Keratinocyte (primary cell): ENCODE measurements around the gene C1QTNF5. TPM values are rescaled to one million over a fixed set of nuclear protein-coding genes. Genes with fewer than 3 reads are reported as not detected.

Source experiments
- DNase-seq: peaks from one replicate; pipeline ENCODE4 v3.0.0-alpha.2; 2011; ENCODE audit warnings: low read depth, missing footprints, low spot score
- FAIRE-seq: peaks from 2 replicates; lab custom pipeline; 2011; peaks lifted over from hg19 to GRCh38; lab: Jason Lieb, UNC
- H2AFZ ChIP-seq: 2 replicates; pipeline ENCODE4 v1.6.0; 2012; ENCODE audit warnings: low read length, control low read depth, inconsistent platforms; ENCODE audit not compliant: control insufficient read depth
- H3K27ac ChIP-seq: 2 replicates; pipeline ENCODE4 v1.5.1; 2011; ENCODE audit warnings: low read length; ENCODE audit not compliant: control insufficient read depth, insufficient read depth
- H3K27me3 ChIP-seq: 3 replicates; pipeline ENCODE4 v1.6.0; 2011; ENCODE audit warnings: low read length; ENCODE audit not compliant: control insufficient read depth, insufficient read depth; ENCODE audit errors: extremely low read depth
- H3K36me3 ChIP-seq, 2 experiments: 2 replicates in 1 of 2; 3 replicates in 1 of 2; pipeline ENCODE4 v1.5.1; 2011; ENCODE audit warnings: low read length in 2 of 2, mild to moderate bottlenecking in 1 of 2; ENCODE audit not compliant: control insufficient read depth in 2 of 2, insufficient read depth in 2 of 2; ENCODE audit errors: extremely low read depth in 1 of 2
- H3K4me1 ChIP-seq: 3 replicates; pipeline ENCODE4 v1.5.1; 2011; ENCODE audit warnings: low read length; ENCODE audit not compliant: control insufficient read depth, insufficient read depth; ENCODE audit errors: extremely low read depth
- H3K4me2 ChIP-seq: 3 replicates; pipeline ENCODE4 v1.6.0; 2011; ENCODE audit warnings: low read depth, low read length; ENCODE audit not compliant: control insufficient read depth, insufficient read depth; ENCODE audit errors: extremely low read depth
- H3K4me3 ChIP-seq, 3 experiments: fragments of 200-600 bp in 1 of 3; sonication (generic) in 1 of 3; 2 replicates in 2 of 3; 3 replicates in 1 of 3; pipeline ENCODE4 v1.5.1; 2011 to 2016; ENCODE audit warnings: low read length in 3 of 3, mild to moderate bottlenecking in 3 of 3, control low read depth in 2 of 3, inconsistent platforms in 1 of 3, low read depth in 1 of 3, mixed read lengths in 1 of 3, mixed run types in 1 of 3, moderate library complexity in 1 of 3; ENCODE audit not compliant: control insufficient read depth in 2 of 3, insufficient read depth in 2 of 3; ENCODE audit errors: extremely low read depth in 1 of 3
- H3K79me2 ChIP-seq: 2 replicates; pipeline ENCODE4 v1.6.0; 2012; ENCODE audit warnings: low read length; ENCODE audit not compliant: control insufficient read depth, insufficient read depth
- H3K9ac ChIP-seq: 3 replicates; pipeline ENCODE4 v1.6.0; 2011; ENCODE audit warnings: low read length; ENCODE audit not compliant: control insufficient read depth, insufficient read depth; ENCODE audit errors: extremely low read depth
- H3K9me1 ChIP-seq: 3 replicates; pipeline ENCODE4 v1.6.0; 2011; ENCODE audit warnings: low read length; ENCODE audit not compliant: control insufficient read depth, insufficient read depth; ENCODE audit errors: extremely low read depth
- H3K9me3 ChIP-seq: 2 replicates; pipeline ENCODE4 v1.5.1; 2012; ENCODE audit warnings: low read depth, low read length; ENCODE audit not compliant: control insufficient read depth
- H4K20me1 ChIP-seq: 3 replicates; pipeline ENCODE4 v1.6.0; 2011; ENCODE audit warnings: low read length; ENCODE audit not compliant: control insufficient read depth, insufficient read depth; ENCODE audit errors: extremely low read depth
- CTCF ChIP-seq, 3 experiments: IDR thresholded peaks in 1 of 3; conservative IDR thresholded peaks in 1 of 3; optimal IDR thresholded peaks in 1 of 3; 2 replicates in 2 of 3; 3 replicates in 1 of 3; pipeline versions ENCODE3 to v1.5.1; 2011; ENCODE audit warnings: low read length in 3 of 3, mild to moderate bottlenecking in 3 of 3, moderate library complexity in 2 of 3, control low read depth in 1 of 3, inconsistent platforms in 1 of 3; ENCODE audit not compliant: insufficient read depth in 2 of 3; ENCODE audit errors: extremely low read depth in 1 of 3
- EZH2 ChIP-seq: IDR thresholded peaks from one replicate; pipeline ENCODE4 v1.6.1; 2012; ENCODE audit warnings: inconsistent platforms, mild to moderate bottlenecking, low read length, moderate library complexity
- dilution Hi-C: fragments of 300-500 bp; cut with MboI; formaldehyde crosslinking; loops from one replicate; pipeline ENCODE4 v1.7.0; 2020; ENCODE audit warnings: low sequenced_read_pairs; ENCODE audit not compliant: extremely low pct_ligation_motif_present
- polyA plus RNA-seq, 5 experiments: library from polyadenylated mRNA; depleted of rRNA in 3 of 5; stranded (reverse) in 3 of 5; stranded (forward) in 1 of 5; unstranded in 1 of 5; fragments of >200 nt; gene quantifications; 1 replicate in 1 of 5; 2 replicates in 3 of 5; 3 replicates in 1 of 5; pipeline versions ENCODE4 v1.2.1 to v1.2.3, GENCODE V29; 2011 to 2012; ENCODE audit warnings: missing spikeins in 2 of 5, low read depth in 1 of 5, low replicate concordance in 1 of 5

Gene C1QTNF5
- polyA plus RNA-seq, 1 donor (not counting 4 experiments of a cell fraction or from before 2014, with no cell fraction given): not detected

GRCh38 chr11:119377112-119377901, 36.6 kb upstream of the C1QTNF5 start:
- Histone ChIP-seq H2AFZ (peak overlapping the region; percentile 63), H3K4me2 (peak overlapping the region; percentile 46)
- DNase-seq: no peak

GRCh38 chr11:119376197-119376847, 35.6 kb upstream of the C1QTNF5 start:
- no peaks in the 10 kb centered on the region for H4K20me1 ChIP-seq
- no peak overlapping the region for H3K27ac ChIP-seq
- H3K79me2 ChIP-seq: no peaks in the 10 kb centered on the region
- no peak overlapping the region for H2AFZ ChIP-seq
- H3K4me3 ChIP-seq: no peak overlapping the region
- DNase-seq: peak; percentile 52
- H3K4me1 ChIP-seq: peaks cover 28% of the 10 kb centered on the region
- FAIRE-seq: peak; percentile 65
- dilution Hi-C loops: no loop called here
- no peak overlapping the region for H3K9ac ChIP-seq
- H3K9me3 ChIP-seq: no peaks in the 10 kb centered on the region
- peaks cover 2% of the 10 kb centered on the region for H3K9me1 ChIP-seq
- TF ChIP-seq CTCF (optimal IDR thresholded peaks at IDR 0.05 in 1 of 3, IDR thresholded peaks at IDR 0.05 in 1 of 3, conservative IDR thresholded peaks at IDR 0.05 in 1 of 3; ENCODE audit: extremely low read depth in 1 of 3, insufficient read depth in 2 of 3, low read length in 3 of 3): no peak
- no peak for TF ChIP-seq EZH2
- H3K4me2 ChIP-seq: peak overlapping the region; percentile 25
- H3K27me3 ChIP-seq: no peaks in the 10 kb centered on the region
- no peaks in the 10 kb centered on the region for H3K36me3 ChIP-seq

More at GRCh38 chr11:119377112-119377901, 36.6 kb upstream of the C1QTNF5 start:
- H3K27me3 ChIP-seq: no peaks in the 10 kb centered on the region
- H3K9me3 ChIP-seq: no peaks in the 10 kb centered on the region
- H3K79me2 ChIP-seq: no peaks in the 10 kb centered on the region
- H3K36me3 ChIP-seq: no peaks in the 10 kb centered on the region
- TF ChIP-seq CTCF (optimal IDR thresholded peaks at IDR 0.05 in 1 of 3, IDR thresholded peaks at IDR 0.05 in 1 of 3, conservative IDR thresholded peaks at IDR 0.05 in 1 of 3; ENCODE audit: extremely low read depth in 1 of 3, insufficient read depth in 2 of 3, low read length in 3 of 3): no peak
- no peak for TF ChIP-seq EZH2
- peaks cover 2% of the 10 kb centered on the region for H3K9me1 ChIP-seq
- peak; percentile 43 for FAIRE-seq
- dilution Hi-C loops: no loop called here
- peak overlapping the region in 1 of 3 experiments; percentile 37 for H3K4me3 ChIP-seq
- H3K9ac ChIP-seq: no peak overlapping the region
- H4K20me1 ChIP-seq: no peaks in the 10 kb centered on the region
- H3K4me1 ChIP-seq: peaks cover 34% of the 10 kb centered on the region
- peak overlapping the region; percentile 8 for H3K27ac ChIP-seq
